ENCODE results near the gene TTC7B. TPM values are rescaled to one million over a fixed set of nuclear protein-coding genes. Genes with fewer than 3 reads are reported as not detected.

Gene TTC7B
- total RNA-seq, 4 donors from 2014 or later, result 19.1 to 87.6 (median 22.1) TPM

GRCh38 chr14:90715993-90716392, 100.2 kb downstream of the TTC7B start:
- peak overlapping the region in 1 of 3 donors; percentile 10 for H3K27ac ChIP-seq
- no peaks in the 10 kb centered on the region for H3K27me3 ChIP-seq
- TF ChIP-seq POLR2A (IDR thresholded peaks at IDR 0.05), result no peak
- TF ChIP-seq, protein P1, sequence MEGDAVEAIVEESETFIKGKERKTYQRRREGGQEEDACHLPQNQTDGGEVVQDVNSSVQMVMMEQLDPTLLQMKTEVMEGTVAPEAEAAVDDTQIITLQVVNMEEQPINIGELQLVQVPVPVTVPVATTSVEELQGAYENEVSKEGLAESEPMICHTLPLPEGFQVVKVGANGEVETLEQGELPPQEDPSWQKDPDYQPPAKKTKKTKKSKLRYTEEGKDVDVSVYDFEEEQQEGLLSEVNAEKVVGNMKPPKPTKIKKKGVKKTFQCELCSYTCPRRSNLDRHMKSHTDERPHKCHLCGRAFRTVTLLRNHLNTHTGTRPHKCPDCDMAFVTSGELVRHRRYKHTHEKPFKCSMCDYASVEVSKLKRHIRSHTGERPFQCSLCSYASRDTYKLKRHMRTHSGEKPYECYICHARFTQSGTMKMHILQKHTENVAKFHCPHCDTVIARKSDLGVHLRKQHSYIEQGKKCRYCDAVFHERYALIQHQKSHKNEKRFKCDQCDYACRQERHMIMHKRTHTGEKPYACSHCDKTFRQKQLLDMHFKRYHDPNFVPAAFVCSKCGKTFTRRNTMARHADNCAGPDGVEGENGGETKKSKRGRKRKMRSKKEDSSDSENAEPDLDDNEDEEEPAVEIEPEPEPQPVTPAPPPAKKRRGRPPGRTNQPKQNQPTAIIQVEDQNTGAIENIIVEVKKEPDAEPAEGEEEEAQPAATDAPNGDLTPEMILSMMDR (IDR thresholded peaks at IDR 0.05), result no peak
- DNase-seq, result peak; percentile 45 to 51
- no peaks in the 10 kb centered on the region for H3K9me3 ChIP-seq
- H3K36me3 ChIP-seq, result no peaks in the 10 kb centered on the region
- H3K4me3 ChIP-seq (replicated peaks in 1 of 3), result no peak overlapping the region
- H3K4me1 ChIP-seq, result peaks cover 5 to 9% of the 10 kb centered on the region in 2 donors
- intact Hi-C loops (cut with DNase I), result no loop called here
- WGBS, 2 donors, result 39 to 52% methylated on average over 4 of the region's 4 CpGs

DNA sequence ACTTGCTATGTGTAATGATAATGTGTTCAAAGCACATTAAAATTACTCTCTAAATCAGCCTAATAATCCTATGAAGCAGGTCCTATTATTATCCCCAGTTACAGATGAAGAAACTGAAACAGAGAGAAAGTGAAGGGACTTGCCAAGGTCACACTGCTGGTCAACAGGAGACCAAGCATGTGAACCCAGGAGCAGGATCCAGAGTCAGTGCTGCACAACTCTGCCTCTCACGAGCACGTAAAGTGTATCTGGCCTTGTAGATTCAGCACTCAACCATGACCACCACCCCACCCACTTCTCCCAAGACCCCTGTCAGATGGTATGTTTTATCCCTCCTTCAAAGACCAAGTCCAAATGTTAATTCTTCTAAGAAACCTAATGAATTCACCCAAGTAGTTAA, 100.7 kb downstream of the TTC7B start:
- peaks cover 5 to 9% of the 10 kb centered on the region in 2 donors for H3K4me1 ChIP-seq
- intact Hi-C loops (cut with DNase I), result no loop called here
- no peak overlapping the region for H3K4me3 ChIP-seq (replicated peaks in 1 of 3)
- peak overlapping the region in 1 of 3 donors; percentile 10 for H3K27ac ChIP-seq
- 39 to 45% methylated on average over 2 of the region's 2 CpGs for WGBS, 2 donors
- TF ChIP-seq, protein P1 (IDR thresholded peaks at IDR 0.05), result no peak
- TF ChIP-seq POLR2A (IDR thresholded peaks at IDR 0.05), result no peak
- peak in 1 of 2 donors; percentile 9 for DNase-seq
- H3K27me3 ChIP-seq, result no peaks in the 10 kb centered on the region
- H3K9me3 ChIP-seq, result no peaks in the 10 kb centered on the region
- H3K36me3 ChIP-seq, result no peaks in the 10 kb centered on the region

DNA sequence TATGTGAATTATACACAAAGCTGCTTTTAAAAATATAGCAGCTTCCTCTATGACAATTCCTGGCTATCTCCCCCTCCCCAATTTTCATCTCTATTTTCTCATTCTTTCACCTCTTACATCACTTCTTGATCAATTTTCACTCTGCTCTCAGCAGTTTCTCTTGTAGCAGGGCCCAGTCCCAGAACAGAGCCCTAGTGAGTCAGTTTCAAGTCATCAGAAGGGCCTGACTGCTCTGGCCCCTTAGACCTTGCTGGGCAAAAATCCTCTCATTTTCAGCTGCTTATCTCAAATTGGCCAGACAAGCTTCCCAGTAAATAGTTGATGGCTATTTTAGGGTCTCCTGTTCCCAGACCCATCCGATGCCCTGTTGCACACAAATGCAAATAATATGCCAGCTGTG, 101.4 kb downstream of the TTC7B start:
- intact Hi-C loops (cut with DNase I), result no loop called here
- no peak overlapping the region for H3K4me3 ChIP-seq (replicated peaks in 1 of 3)
- no peak for DNase-seq
- peaks cover 5 to 9% of the 10 kb centered on the region in 2 donors for H3K4me1 ChIP-seq
- H3K36me3 ChIP-seq, result no peaks in the 10 kb centered on the region
- TF ChIP-seq, protein P1 (IDR thresholded peaks at IDR 0.05), result no peak
- TF ChIP-seq POLR2A (IDR thresholded peaks at IDR 0.05), result no peak
- H3K9me3 ChIP-seq, result no peaks in the 10 kb centered on the region
- H3K27me3 ChIP-seq, result no peaks in the 10 kb centered on the region
- 85 to 96% methylated on average over 1 of the region's 1 CpG for WGBS, 2 donors
- H3K27ac ChIP-seq, result peak overlapping the region in 1 of 3 donors; percentile 10

DNA sequence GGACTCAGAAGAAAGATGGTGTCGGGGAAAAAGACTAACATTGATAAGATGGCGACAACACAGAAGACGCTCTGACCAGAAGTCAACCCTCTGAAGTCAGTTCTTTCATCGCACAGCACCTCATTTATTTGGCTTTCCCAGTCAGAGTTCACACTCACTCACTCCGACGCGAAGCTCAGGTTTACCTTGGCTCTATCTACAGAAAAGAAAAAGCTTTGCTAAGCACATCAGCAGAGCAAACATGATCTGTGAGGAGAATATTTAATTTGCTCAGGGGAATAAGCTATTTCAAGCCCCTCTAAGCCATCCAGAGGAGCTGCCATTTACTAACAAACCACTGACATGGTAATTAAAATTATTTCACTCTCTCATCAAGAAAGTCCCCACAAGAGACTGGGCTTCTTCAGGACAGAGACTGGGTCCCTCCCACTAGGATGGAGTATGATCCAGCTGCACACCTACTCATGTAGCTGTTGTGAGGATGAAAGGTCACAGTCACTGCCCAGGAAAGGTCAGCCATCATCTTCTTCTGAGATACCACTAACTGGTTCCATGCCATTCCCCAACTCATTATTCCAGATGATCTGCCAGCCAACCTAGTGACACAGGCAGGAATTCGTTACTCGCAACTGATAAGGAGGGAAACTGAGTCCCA, 111.4 kb downstream of the TTC7B start:
- Histone ChIP-seq H3K9me3 (no peaks in the 10 kb centered on the region), H3K36me3 (no peaks in the 10 kb centered on the region), H3K27ac (no peak overlapping the region), H3K27me3 (no peaks in the 10 kb centered on the region), H3K4me1 (no peaks in the 10 kb centered on the region), H3K4me3 (replicated peaks in 1 of 3) (no peak overlapping the region)
- no peak for DNase-seq
- no peak for TF ChIP-seq POLR2A (IDR thresholded peaks at IDR 0.05)
- TF ChIP-seq, protein P1 (IDR thresholded peaks at IDR 0.05), result no peak
- intact Hi-C loops (cut with DNase I), result no loop called here
- 89 to 94% methylated on average over 9 of the region's 9 CpGs for WGBS, 2 donors

DNA sequence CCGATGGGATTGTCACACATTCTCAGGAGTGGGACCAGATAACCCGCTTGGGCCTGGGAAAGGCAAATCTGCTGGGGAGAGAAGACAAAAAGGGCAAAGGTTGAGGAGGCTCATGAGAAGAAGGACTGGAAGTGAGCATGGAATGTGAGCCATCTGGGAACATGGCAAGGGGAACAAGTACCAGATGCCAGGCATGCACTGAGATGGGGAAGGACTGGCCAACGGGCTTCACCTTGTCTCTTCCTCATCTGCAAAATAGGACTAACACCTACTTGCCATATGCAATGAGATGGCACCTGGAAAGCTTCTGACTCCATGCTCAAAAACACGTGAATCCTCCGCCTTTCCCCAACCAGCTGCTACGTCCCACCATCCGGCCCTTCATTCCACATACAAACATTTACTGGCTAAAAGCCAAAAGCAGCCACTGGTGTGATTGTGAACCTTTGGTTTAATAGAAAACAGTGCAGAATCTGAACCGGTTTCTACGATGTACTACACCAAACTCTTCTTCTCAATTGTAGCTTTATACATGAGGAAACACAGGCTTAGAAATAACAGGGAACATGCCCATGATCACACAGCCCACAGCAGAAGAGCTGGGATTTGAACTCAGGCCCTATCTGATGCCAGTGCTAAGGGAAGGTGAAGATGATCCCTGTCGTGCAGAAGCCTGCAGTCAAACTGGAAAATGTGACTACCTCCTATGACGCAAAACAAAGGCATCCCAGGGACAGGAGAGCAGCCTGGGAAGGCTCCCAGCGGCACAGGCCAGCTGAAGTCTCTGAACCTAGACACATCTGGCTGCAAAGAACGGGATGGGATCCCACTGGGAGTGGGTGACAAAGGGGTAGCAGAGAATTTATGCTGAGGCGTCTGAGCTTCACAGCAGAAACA, 112.1 kb downstream of the TTC7B start:
- no peak overlapping the region for H3K27ac ChIP-seq
- 75% methylated on average over 14 of the region's 14 CpGs for WGBS, 2 donors

More for the DNA sequence above, 112.1 kb downstream of the TTC7B start:
- no peak for TF ChIP-seq POLR2A (IDR thresholded peaks at IDR 0.05)
- TF ChIP-seq, protein P1 (IDR thresholded peaks at IDR 0.05), result no peak
- Histone ChIP-seq H3K36me3 (no peaks in the 10 kb centered on the region), H3K27me3 (no peaks in the 10 kb centered on the region), H3K4me3 (replicated peaks in 1 of 3) (no peak overlapping the region), H3K9me3 (no peaks in the 10 kb centered on the region), H3K4me1 (no peaks in the 10 kb centered on the region)
- no peak for DNase-seq
- intact Hi-C loops (cut with DNase I), result no loop called here
